Iris pigment epithelial cell (primary cell): ENCODE data around the gene HHIPL1.

Experiments used
- DNase-seq: peaks from one replicate; pipeline ENCODE4 v3.0.0-alpha.2; 2011; ENCODE audit warnings: low read depth

HHIPL1 gene

GRCh38 chr14:99635116-99635515, 9.8 kb upstream of the HHIPL1 start:
- DNase-seq, result no peak

- no peak for DNase-seq
These were observed 8.4 kb upstream of the HHIPL1 start for GRCh38 chr14:99636487-99636886.

- DNase-seq, result no peak
These were observed 7.3 kb upstream of the HHIPL1 start for GRCh38 chr14:99637624-99638023.

- peak; percentile 32 for DNase-seq
These were observed 2.2 kb upstream of the HHIPL1 start for GRCh38 chr14:99642771-99643170.

GRCh38 chr14:99643343-99643742, 1.6 kb upstream of the HHIPL1 start:
- no peak for DNase-seq

- no peak for DNase-seq
These were observed 818 bp upstream of the HHIPL1 start for GRCh38 chr14:99644035-99644587.

GRCh38 chr14:99645545-99646505, 896 bp downstream of the HHIPL1 start:
- DNase-seq, result no peak

- peak; percentile 47 for DNase-seq
These were observed 2.5 kb downstream of the HHIPL1 start for GRCh38 chr14:99647411-99647810.

- DNase-seq, result no peak
These were observed 3.3 kb downstream of the HHIPL1 start for GRCh38 chr14:99648027-99648784.

GRCh38 chr14:99649219-99649618, 4.3 kb downstream of the HHIPL1 start:
- peak; percentile 76 for DNase-seq

- DNase-seq, result no peak
These were observed 4.7 kb downstream of the HHIPL1 start for GRCh38 chr14:99649643-99650042.

- DNase-seq, result no peak
These were observed 5.3 kb downstream of the HHIPL1 start for GRCh38 chr14:99650189-99650588.

- DNase-seq, result no peak
These were observed 7.2 kb downstream of the HHIPL1 start for GRCh38 chr14:99651953-99652746.

GRCh38 chr14:99654235-99654985, 9.5 kb downstream of the HHIPL1 start:
- peak; percentile 94 for DNase-seq

GRCh38 chr14:99655521-99655920, 10.6 kb downstream of the HHIPL1 start:
- DNase-seq, result peak; percentile 67

- DNase-seq, result no peak
These were observed 11.2 kb downstream of the HHIPL1 start for GRCh38 chr14:99656171-99656570.

GRCh38 chr14:99657645-99658155, 12.8 kb downstream of the HHIPL1 start:
- DNase-seq, result no peak

GRCh38 chr14:99658218-99658845, 13.4 kb downstream of the HHIPL1 start:
- DNase-seq, result no peak

- DNase-seq, result no peak
These were observed 14.4 kb downstream of the HHIPL1 start for GRCh38 chr14:99659333-99659741.

- DNase-seq, result no peak
These were observed 15.2 kb downstream of the HHIPL1 start for GRCh38 chr14:99660006-99660566.
